GM12878 (cell line): Measurements from ENCODE around the gene LCMT1. TPM values are rescaled to one million over a fixed set of nuclear protein-coding genes. Genes with fewer than 3 reads are reported as not detected.

ENCODE experiments used
- ATAC-seq: fragments of 200-7000 bp; cut with Tn5 transposase; 3 replicates; pipeline ENCODE4 v1.9.1; 2020; ENCODE audit warnings: mild to moderate bottlenecking, moderate library complexity
- BruUV-seq: library from RNA; stranded (reverse); fragments of 400-500 nt; replicated peaks from 2 replicates; lab custom pipeline; 2021; lab: Mats Ljungman, UMichigan
- CTCF ChIA-PET: fragments of 300-600 bp; sonication (Branson Sonifier 250); formaldehyde crosslinking; extraction: SDS; loops from one replicate; lab custom pipeline; 2021; ENCODE audit warnings: inconsistent platforms; lab: Yijun Ruan, JAX
- POLR2A ChIA-PET: fragments of 350-600 bp; formaldehyde crosslinking; extraction: SDS; loops from one replicate; lab custom pipeline; 2021; ENCODE audit warnings: inconsistent platforms; lab: Charles Lee
- RAD21 ChIA-PET: fragments of 300-600 bp; sonication (Branson Sonifier 250); formaldehyde crosslinking; loops from one replicate; lab custom pipeline; 2023; ENCODE audit warnings: antibody characterized with exemption; ENCODE audit not compliant: unreplicated experiment; lab: Charles Lee
- SMC1A ChIA-PET: fragments of 300-600 bp; sonication (Branson Sonifier 250); formaldehyde crosslinking; loops from one replicate; lab custom pipeline; 2023; ENCODE audit not compliant: unreplicated experiment, uncharacterized antibody; lab: Charles Lee
- DNase-seq: peaks from one replicate; pipeline ENCODE4 v3.0.0-alpha.2; 2011; ENCODE audit warnings: low read depth, low spot score
- FAIRE-seq: peaks from 3 replicates; lab custom pipeline; 2011; peaks lifted over from hg19 to GRCh38; lab: Jason Lieb, UNC
- H2AFZ ChIP-seq: 2 replicates; pipeline ENCODE4 v1.6.0; 2011; ENCODE audit warnings: low read depth, low read length, control low read depth; ENCODE audit not compliant: control insufficient read depth
- H3K27ac ChIP-seq: 2 replicates; pipeline ENCODE4 v1.5.1; 2011; ENCODE audit warnings: control low read depth; ENCODE audit not compliant: control insufficient read depth, insufficient read depth
- H3K27me3 ChIP-seq, 2 experiments: replicated peaks in 1 of 2; 2 replicates each; pipeline versions ENCODE4 v1.6.0 to v1.6.1; 2011; ENCODE audit warnings: low read length in 1 of 2; ENCODE audit not compliant: control insufficient read depth in 2 of 2, insufficient read depth in 2 of 2
- H3K36me3 ChIP-seq, 2 experiments: 2 replicates each; pipeline ENCODE4 v1.5.1; 2011; ENCODE audit warnings: low read length in 1 of 2; ENCODE audit not compliant: control insufficient read depth in 2 of 2, insufficient read depth in 2 of 2
- H3K4me1 ChIP-seq: 2 replicates; pipeline ENCODE4 v1.6.1; 2011; ENCODE audit warnings: mild to moderate bottlenecking, low read length, moderate library complexity, mixed read lengths; ENCODE audit not compliant: control insufficient read depth, insufficient read depth
- H3K4me2 ChIP-seq: 2 replicates; pipeline ENCODE4 v1.6.0; 2011; ENCODE audit warnings: control low read depth; ENCODE audit not compliant: control insufficient read depth, insufficient read depth
- H3K4me3 ChIP-seq: fragments of 200-600 bp; sonication (generic); 2 replicates; pipeline ENCODE4 v1.5.1; 2016
- H3K79me2 ChIP-seq: 2 replicates; pipeline ENCODE4 v1.6.0; 2011; ENCODE audit warnings: low read length; ENCODE audit not compliant: control insufficient read depth, insufficient read depth
- H3K9ac ChIP-seq: 2 replicates; pipeline ENCODE4 v1.8.0; 2011; ENCODE audit warnings: low read length, control low read depth, mixed read lengths; ENCODE audit not compliant: control insufficient read depth, insufficient read depth
- H3K9me3 ChIP-seq: replicated peaks from 3 replicates; pipeline ENCODE4 v1.5.1; 2011; ENCODE audit warnings: mild to moderate bottlenecking, low read length; ENCODE audit not compliant: control insufficient read depth, insufficient read depth
- H4K20me1 ChIP-seq: 2 replicates; pipeline ENCODE4 v1.6.0; 2011; ENCODE audit not compliant: control insufficient read depth, insufficient read depth
- CEBPB ChIP-seq, 2 experiments: fragments of 150-350 bp in 1 of 2; IDR thresholded peaks; 2 replicates each; pipeline ENCODE4 v1.6.1; 2012 to 2014; ENCODE audit warnings: low read depth in 2 of 2, low read length in 2 of 2, borderline replicate concordance in 1 of 2, inconsistent platforms in 1 of 2
- CREB1 ChIP-seq: IDR thresholded peaks from 2 replicates; pipeline ENCODE4 v1.6.1; 2012; ENCODE audit warnings: low read depth, mild to moderate bottlenecking, inconsistent platforms
- EGR1 ChIP-seq, 2 experiments: IDR thresholded peaks; 1 replicate in 1 of 2; 2 replicates in 1 of 2; pipeline ENCODE4 v1.6.1; 2011 to 2012; ENCODE audit warnings: low read depth in 2 of 2, low read length in 2 of 2, borderline replicate concordance in 1 of 2, mild to moderate bottlenecking in 1 of 2, moderate library complexity in 1 of 2
- FOS ChIP-seq: IDR thresholded peaks from 3 replicates; pipeline ENCODE4 v1.6.1; 2011; ENCODE audit warnings: borderline replicate concordance; ENCODE audit not compliant: insufficient read length; ENCODE audit errors: extremely low read depth
- IKZF2 ChIP-seq, 2 experiments: fragments of 450-650 bp; IDR thresholded peaks; 2 replicates each; pipeline ENCODE4 v1.6.1; 2017; ENCODE audit warnings: mild to moderate bottlenecking in 2 of 2, moderate library complexity in 2 of 2
- MTA2 ChIP-seq: fragments of 450-650 bp; IDR thresholded peaks from 2 replicates; pipeline ENCODE4 v1.6.1; 2016; ENCODE audit warnings: low read depth, mild to moderate bottlenecking, moderate library complexity
- MYC ChIP-seq: IDR thresholded peaks from 2 replicates; pipeline ENCODE4 v1.6.1; 2011; ENCODE audit warnings: mild to moderate bottlenecking, low read length, moderate library complexity, inconsistent platforms; ENCODE audit not compliant: insufficient read depth, insufficient replicate concordance, insufficient read length, severe bottlenecking
- NFIC ChIP-seq: IDR thresholded peaks from 2 replicates; pipeline ENCODE4 v1.6.1; 2012; ENCODE audit warnings: low read depth, mild to moderate bottlenecking, inconsistent platforms, low read length, moderate library complexity
- RB1 ChIP-seq: fragments of 450-650 bp; formaldehyde crosslinking; IDR thresholded peaks from 2 replicates; pipeline ENCODE4 v1.6.1; 2017; ENCODE audit warnings: mild to moderate bottlenecking, borderline replicate concordance
- SIX5 ChIP-seq: IDR thresholded peaks from 2 replicates; pipeline ENCODE4 v1.6.1; 2011; ENCODE audit warnings: mild to moderate bottlenecking, low read depth, low read length, moderate library complexity; ENCODE audit not compliant: severe bottlenecking
- TARDBP ChIP-seq: IDR thresholded peaks from 2 replicates; pipeline ENCODE4 v1.6.1; 2016; ENCODE audit warnings: borderline replicate concordance
- WRNIP1 ChIP-seq: IDR thresholded peaks from 2 replicates; pipeline ENCODE4 v1.6.1; 2011; ENCODE audit warnings: low read depth, low read length, improper control_type of control experiment, borderline replicate concordance
- ZNF24 ChIP-seq: fragments of 450-650 bp; IDR thresholded peaks from 2 replicates; pipeline ENCODE4 v1.6.1; 2017; ENCODE audit warnings: antibody characterized with exemption, mild to moderate bottlenecking
- WGBS: methylation state at CpG from one replicate; pipeline ENCODE4 v1.1.6; 2016; ENCODE audit warnings: low lambda C conversion rate; ENCODE audit not compliant: insufficient replicate concordance, insufficient coverage; ENCODE audit errors: missing lambda C conversion rate; 5-methylcytosine and 5-hydroxymethylcytosine counted together
- in situ Hi-C: fragments of 300-500 bp; cut with MboI; formaldehyde crosslinking; loops from 9 replicates; pipeline ENCODE4 v1.14.3; 2018; ENCODE audit warnings: mixed read lengths
- intact Hi-C: fragments of 100-400 bp; cut with micrococcal nuclease; formaldehyde crosslinking; loops from one replicate; pipeline ENCODE4 v1.14.2; 2022; ENCODE audit not compliant: unreplicated experiment
- polyA plus RNA-seq, 11 experiments: library from polyadenylated mRNA; depleted of rRNA in 4 of 11; unstranded in 6 of 11; stranded (reverse) in 5 of 11; fragments of >200 nt; fragmentation: Nextera tagmentation in 4 of 11; fragmentation: Illumina TruSeq in 1 of 11; extraction: Ambion mirVana in 4 of 11; extraction: Trizol in 1 of 11; gene quantifications; 1 replicate in 1 of 11; 2 replicates in 10 of 11; pipeline versions ENCODE4 v1.2.1 to v1.2.3, GENCODE V29; 2011 to 2016; ENCODE audit warnings: inconsistent platforms in 2 of 11, missing spikeins in 2 of 11, low read depth in 1 of 11
- total RNA-seq, 4 experiments: library from RNA; depleted of rRNA in 3 of 4; stranded (reverse); fragments of >200 nt in 3 of 4; fragmentation: Illumina TruSeq in 1 of 4; extraction: Trizol in 1 of 4; gene quantifications; 2 replicates each; pipeline versions ENCODE4 v1.2.1 to v1.2.3, GENCODE V29; 2013 to 2021
- TF ChIP-seq, protein P1 (sequence below): fragments of 450-650 bp; conservative IDR thresholded peaks from 2 replicates; pipeline ENCODE4 v1.6.1; 2017; ENCODE audit warnings: mild to moderate bottlenecking, moderate library complexity
- TF ChIP-seq, protein P2 (sequence below): IDR thresholded peaks from 2 replicates; pipeline ENCODE4 v1.6.1; 2011; ENCODE audit warnings: low read depth, low read length, improper control_type of control experiment, borderline replicate concordance
- TF ChIP-seq, protein P3 (sequence below): fragments of 450-650 bp; formaldehyde crosslinking; IDR thresholded peaks from 2 replicates; pipeline ENCODE4 v1.4.0; 2020; ENCODE audit warnings: mild to moderate bottlenecking, moderate library complexity

Gene LCMT1
- total and polyA plus RNA-seq, 10 of the 15 experiments (the other 5 are each of a cell fraction or from before 2014, with no cell fraction given), result 19.7 to 51.2 (median 32.6) TPM

DNA sequence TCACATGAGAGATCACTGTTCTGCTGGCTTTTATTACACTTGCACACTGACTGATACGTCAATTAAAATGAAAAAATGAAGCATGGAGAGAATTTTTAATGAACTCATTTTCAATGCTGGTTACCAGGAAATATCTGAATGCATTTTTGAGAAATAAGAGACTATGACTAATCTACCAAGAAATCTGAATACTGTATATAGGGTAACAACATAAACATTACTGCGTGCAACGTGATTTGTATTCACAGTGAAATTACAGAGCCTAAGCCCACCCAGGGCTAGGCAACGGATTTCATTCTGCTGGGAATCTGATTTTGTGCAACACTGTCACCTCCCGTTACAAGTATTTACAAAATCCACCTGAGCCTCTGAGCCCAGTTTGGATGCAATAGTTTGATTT lies 23.8 kb upstream of the LCMT1 start (continued):
- TF ChIP-seq NFIC (no peak), MYC (no peak), WRNIP1 (no peak), CEBPB (IDR thresholded peaks at IDR 0.05; ENCODE audit: borderline replicate concordance in 1 of 2, low read depth in 2 of 2, low read length in 2 of 2) (no peak), RB1 (no peak), MTA2 (no peak), EGR1 (IDR thresholded peaks at IDR 0.05; ENCODE audit: borderline replicate concordance in 1 of 2, low read depth in 2 of 2, low read length in 2 of 2) (no peak)
- TF ChIP-seq, protein P1, sequence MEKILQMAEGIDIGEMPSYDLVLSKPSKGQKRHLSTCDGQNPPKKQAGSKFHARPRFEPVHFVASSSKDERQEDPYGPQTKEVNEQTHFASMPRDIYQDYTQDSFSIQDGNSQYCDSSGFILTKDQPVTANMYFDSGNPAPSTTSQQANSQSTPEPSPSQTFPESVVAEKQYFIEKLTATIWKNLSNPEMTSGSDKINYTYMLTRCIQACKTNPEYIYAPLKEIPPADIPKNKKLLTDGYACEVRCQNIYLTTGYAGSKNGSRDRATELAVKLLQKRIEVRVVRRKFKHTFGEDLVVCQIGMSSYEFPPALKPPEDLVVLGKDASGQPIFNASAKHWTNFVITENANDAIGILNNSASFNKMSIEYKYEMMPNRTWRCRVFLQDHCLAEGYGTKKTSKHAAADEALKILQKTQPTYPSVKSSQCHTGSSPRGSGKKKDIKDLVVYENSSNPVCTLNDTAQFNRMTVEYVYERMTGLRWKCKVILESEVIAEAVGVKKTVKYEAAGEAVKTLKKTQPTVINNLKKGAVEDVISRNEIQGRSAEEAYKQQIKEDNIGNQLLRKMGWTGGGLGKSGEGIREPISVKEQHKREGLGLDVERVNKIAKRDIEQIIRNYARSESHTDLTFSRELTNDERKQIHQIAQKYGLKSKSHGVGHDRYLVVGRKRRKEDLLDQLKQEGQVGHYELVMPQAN, result no peak

- 96% methylated on average over 5 of the region's 5 CpGs for WGBS
- ChIA-PET SMC1A (interaction anchor here (0.8 to 1.5 kb wide), 3 partner anchors 10 to 28 kb away, joined by 3 read pairs; no protein-coding TSS in a partner anchor), RAD21 (interaction anchor here (1.0 to 1.5 kb wide), 2 partner anchors 18 to 26 kb away, joined by 3 to 4 read pairs; no protein-coding TSS in a partner anchor), POLR2A (no interaction called here), CTCF (no interaction called here)
- DNase-seq (no peak), ATAC-seq (no peak), FAIRE-seq (no peak)
- Histone ChIP-seq H3K27ac (no peak overlapping the region), H3K27me3 (no peaks in the 10 kb centered on the region), H3K4me3 (no peak overlapping the region), H3K79me2 (no peaks in the 10 kb centered on the region), H3K9ac (no peak overlapping the region), H3K9me3 (no peaks in the 10 kb centered on the region), H3K4me2 (no peak overlapping the region), H3K4me1 (peaks cover 18% of the 10 kb centered on the region), H3K36me3 (no peaks in the 10 kb centered on the region), H2AFZ (no peak overlapping the region), H4K20me1 (no peaks in the 10 kb centered on the region)
- intact Hi-C loops, result no loop called here
- in situ Hi-C loops, result no loop called here
- no TSS peak for BruUV-seq
- TF ChIP-seq ZNF24 (no peak), CREB1 (no peak), TARDBP (no peak), SIX5 (no peak), IKZF2 (IDR thresholded peaks at IDR 0.05) (no peak), FOS (no peak)
- TF ChIP-seq, protein P2, sequence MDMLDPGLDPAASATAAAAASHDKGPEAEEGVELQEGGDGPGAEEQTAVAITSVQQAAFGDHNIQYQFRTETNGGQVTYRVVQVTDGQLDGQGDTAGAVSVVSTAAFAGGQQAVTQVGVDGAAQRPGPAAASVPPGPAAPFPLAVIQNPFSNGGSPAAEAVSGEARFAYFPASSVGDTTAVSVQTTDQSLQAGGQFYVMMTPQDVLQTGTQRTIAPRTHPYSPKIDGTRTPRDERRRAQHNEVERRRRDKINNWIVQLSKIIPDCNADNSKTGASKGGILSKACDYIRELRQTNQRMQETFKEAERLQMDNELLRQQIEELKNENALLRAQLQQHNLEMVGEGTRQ, result no peak
- TF ChIP-seq, protein P3, sequence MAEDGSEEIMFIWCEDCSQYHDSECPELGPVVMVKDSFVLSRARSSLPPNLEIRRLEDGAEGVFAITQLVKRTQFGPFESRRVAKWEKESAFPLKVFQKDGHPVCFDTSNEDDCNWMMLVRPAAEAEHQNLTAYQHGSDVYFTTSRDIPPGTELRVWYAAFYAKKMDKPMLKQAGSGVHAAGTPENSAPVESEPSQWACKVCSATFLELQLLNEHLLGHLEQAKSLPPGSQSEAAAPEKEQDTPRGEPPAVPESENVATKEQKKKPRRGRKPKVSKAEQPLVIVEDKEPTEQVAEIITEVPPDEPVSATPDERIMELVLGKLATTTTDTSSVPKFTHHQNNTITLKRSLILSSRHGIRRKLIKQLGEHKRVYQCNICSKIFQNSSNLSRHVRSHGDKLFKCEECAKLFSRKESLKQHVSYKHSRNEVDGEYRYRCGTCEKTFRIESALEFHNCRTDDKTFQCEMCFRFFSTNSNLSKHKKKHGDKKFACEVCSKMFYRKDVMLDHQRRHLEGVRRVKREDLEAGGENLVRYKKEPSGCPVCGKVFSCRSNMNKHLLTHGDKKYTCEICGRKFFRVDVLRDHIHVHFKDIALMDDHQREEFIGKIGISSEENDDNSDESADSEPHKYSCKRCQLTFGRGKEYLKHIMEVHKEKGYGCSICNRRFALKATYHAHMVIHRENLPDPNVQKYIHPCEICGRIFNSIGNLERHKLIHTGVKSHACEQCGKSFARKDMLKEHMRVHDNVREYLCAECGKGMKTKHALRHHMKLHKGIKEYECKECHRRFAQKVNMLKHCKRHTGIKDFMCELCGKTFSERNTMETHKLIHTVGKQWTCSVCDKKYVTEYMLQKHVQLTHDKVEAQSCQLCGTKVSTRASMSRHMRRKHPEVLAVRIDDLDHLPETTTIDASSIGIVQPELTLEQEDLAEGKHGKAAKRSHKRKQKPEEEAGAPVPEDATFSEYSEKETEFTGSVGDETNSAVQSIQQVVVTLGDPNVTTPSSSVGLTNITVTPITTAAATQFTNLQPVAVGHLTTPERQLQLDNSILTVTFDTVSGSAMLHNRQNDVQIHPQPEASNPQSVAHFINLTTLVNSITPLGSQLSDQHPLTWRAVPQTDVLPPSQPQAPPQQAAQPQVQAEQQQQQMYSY (CRISPR knock-in tag), result no peak
These were observed 22.2 kb upstream of the LCMT1 start for GRCh38 chr16:25089351-25089750.
